OCI-M2 (cell line): ENCODE measurements around the gene ATPAF1.

Experiments used
- DNase-seq: peaks from one replicate; lab custom pipeline; 2025; ENCODE audit not compliant: unreplicated experiment; lab: John Stamatoyannopoulos, UW

Gene ATPAF1

GRCh38 chr1:46596036-46596435, 72.1 kb downstream of the ATPAF1 start:
- DNase-seq: no peak

DNA sequence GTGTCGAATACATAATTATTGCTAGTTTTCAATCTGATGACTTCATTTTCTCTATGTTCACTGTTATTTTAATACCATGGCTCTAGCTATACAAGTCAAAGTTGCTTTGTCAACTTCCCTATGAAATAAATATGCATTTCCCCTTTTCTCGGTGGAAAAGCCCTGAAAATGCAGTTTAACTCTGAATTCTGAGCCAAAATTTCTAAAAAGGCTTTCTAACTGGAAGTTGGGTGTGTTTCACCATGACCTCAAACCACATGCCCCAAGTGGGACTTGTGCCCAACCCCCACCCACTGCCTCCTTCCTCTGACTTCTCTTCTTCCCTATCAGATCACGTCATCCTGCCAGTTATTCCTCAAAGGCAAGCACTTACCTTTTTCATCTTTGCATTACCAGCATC, 73.0 kb downstream of the ATPAF1 start:
- no peak for DNase-seq

DNA sequence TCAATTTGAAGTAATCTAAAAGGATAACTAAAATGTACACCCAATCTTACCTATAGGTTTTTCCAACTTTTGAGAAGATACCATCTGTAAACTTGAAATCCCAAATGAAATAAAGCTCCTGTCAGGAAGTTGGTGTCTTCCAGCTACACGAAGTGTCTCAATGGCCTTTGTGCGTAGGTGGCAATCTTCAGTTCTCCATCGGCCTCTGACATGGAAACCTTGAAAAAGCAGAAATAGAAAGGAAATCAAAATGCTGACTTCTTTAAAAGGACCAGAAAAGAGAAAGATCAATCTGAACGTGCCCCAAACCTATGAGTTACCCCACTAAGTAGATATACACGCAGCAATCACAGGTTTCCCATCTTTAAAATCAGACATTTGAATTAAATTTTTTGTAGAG, 74.1 kb downstream of the ATPAF1 start:
- DNase-seq: no peak

- DNase-seq: no peak
Observed at GRCh38 chr1:46592823-46593222, 75.3 kb downstream of the ATPAF1 start.

DNA sequence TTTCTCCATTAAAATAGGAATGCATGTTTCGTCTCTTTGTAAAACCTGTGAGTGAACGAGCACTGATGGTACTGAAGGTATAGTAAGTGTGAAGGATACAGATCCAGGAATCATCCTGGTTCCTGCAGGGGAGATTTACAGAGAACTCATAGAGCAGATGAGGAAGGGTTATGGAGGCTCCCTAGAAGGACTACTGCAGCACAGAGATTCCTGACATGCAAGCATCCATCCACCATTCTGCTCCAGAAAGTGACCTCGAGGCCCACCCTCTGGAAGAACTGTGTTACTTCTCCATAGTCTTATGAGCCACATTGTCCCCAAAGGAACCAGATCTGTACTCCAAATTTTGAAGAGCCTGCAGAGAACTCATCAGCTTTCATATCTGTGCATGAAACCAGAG, 78.6 kb downstream of the ATPAF1 start:
- DNase-seq: no peak

- no peak for DNase-seq
Observed at GRCh38 chr1:46587069-46587468, 81.1 kb downstream of the ATPAF1 start.

- DNase-seq: no peak
Observed at GRCh38 chr1:46585312-46585938, 82.7 kb downstream of the ATPAF1 start.

DNA sequence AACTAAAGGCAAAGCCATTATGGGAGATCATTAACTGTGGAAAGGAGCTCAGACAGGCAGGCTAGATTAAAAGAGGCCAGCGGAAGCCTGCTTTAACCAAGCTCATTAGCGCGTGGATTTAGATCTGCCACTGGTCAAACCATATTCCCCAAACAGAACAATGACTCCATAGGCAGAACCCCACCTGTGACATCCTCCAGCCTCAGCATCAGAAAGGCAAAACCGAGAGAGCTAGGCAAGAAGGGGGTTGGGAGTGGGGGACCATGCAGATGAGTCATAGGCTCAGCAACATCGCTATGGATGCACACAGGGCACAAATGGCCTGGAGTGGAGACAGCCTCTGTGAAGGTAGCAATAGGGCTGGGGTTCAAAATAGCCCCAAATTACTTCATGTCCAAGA, 84.7 kb downstream of the ATPAF1 start:
- DNase-seq: no peak

- no peak for DNase-seq
Observed at GRCh38 chr1:46582972-46583371, 85.2 kb downstream of the ATPAF1 start.
